ENCODE results near the gene APIP. TPM values are rescaled to one million over a fixed set of nuclear protein-coding genes. Genes with fewer than 3 reads are reported as not detected.

APIP gene
- total RNA-seq, 2 experiments from 2014 or later: 21.9 to 25.5 TPM

- Mint-ChIP-seq H3K36me3 (ENCODE audit: low read depth) (no peaks in the 10 kb centered on the region), H3K4me1 (no peaks in the 10 kb centered on the region), H3K9me3 (no peaks in the 10 kb centered on the region), H3K27ac (no peak overlapping the region), H3K4me3 (no peak overlapping the region), H3K27me3 (peaks cover 12% of the 10 kb centered on the region)
- no peak for DNase-seq
- ChIA-PET CTCF (no interaction called here), POLR2A (no interaction called here)
Observed at GRCh38 chr11:34866375-34866774, 49.8 kb downstream of the APIP start.

GRCh38 chr11:34865261-34865660, 50.9 kb downstream of the APIP start:
- Mint-ChIP-seq H3K27me3 (peaks cover 12% of the 10 kb centered on the region), H3K27ac (no peak overlapping the region), H3K4me1 (no peaks in the 10 kb centered on the region), H3K36me3 (ENCODE audit: low read depth) (no peaks in the 10 kb centered on the region), H3K4me3 (no peak overlapping the region), H3K9me3 (no peaks in the 10 kb centered on the region)
- DNase-seq: no peak
- ChIA-PET CTCF (no interaction called here), POLR2A (no interaction called here)

GRCh38 chr11:34864424-34864823, 51.8 kb downstream of the APIP start:
- ChIA-PET CTCF (no interaction called here), POLR2A (no interaction called here)
- Mint-ChIP-seq H3K4me1 (no peaks in the 10 kb centered on the region), H3K36me3 (ENCODE audit: low read depth) (no peaks in the 10 kb centered on the region), H3K4me3 (no peak overlapping the region), H3K27ac (no peak overlapping the region), H3K27me3 (peaks cover 12% of the 10 kb centered on the region), H3K9me3 (no peaks in the 10 kb centered on the region)
- no peak for DNase-seq

GRCh38 chr11:34863048-34863447, 53.1 kb downstream of the APIP start:
- Mint-ChIP-seq H3K4me1 (no peaks in the 10 kb centered on the region), H3K4me3 (no peak overlapping the region), H3K36me3 (ENCODE audit: low read depth) (no peaks in the 10 kb centered on the region), H3K27me3 (peaks cover 12% of the 10 kb centered on the region), H3K27ac (no peak overlapping the region), H3K9me3 (no peaks in the 10 kb centered on the region)
- DNase-seq: no peak
- ChIA-PET POLR2A (no interaction called here), CTCF (no interaction called here)

- H3K27ac Mint-ChIP-seq: no peak overlapping the region
- POLR2A ChIA-PET: no interaction called here
- H3K27me3 Mint-ChIP-seq: peaks cover 12% of the 10 kb centered on the region
- no peak for DNase-seq
- no peaks in the 10 kb centered on the region for H3K9me3 Mint-ChIP-seq
- H3K4me1 Mint-ChIP-seq: no peaks in the 10 kb centered on the region
- CTCF ChIA-PET: no interaction called here
- H3K36me3 Mint-ChIP-seq (ENCODE audit: low read depth): no peaks in the 10 kb centered on the region
- no peak overlapping the region for H3K4me3 Mint-ChIP-seq
Observed at GRCh38 chr11:34860518-34860917, 55.7 kb downstream of the APIP start.

- ChIA-PET CTCF (no interaction called here), POLR2A (no interaction called here)
- H3K4me1 Mint-ChIP-seq: no peaks in the 10 kb centered on the region
- H3K36me3 Mint-ChIP-seq (ENCODE audit: low read depth): no peaks in the 10 kb centered on the region
- no peak for DNase-seq
- no peak overlapping the region for H3K27ac Mint-ChIP-seq
- no peaks in the 10 kb centered on the region for H3K9me3 Mint-ChIP-seq
- H3K4me3 Mint-ChIP-seq: no peak overlapping the region
- peaks cover 12% of the 10 kb centered on the region for H3K27me3 Mint-ChIP-seq
Observed at GRCh38 chr11:34860034-34860433, 56.1 kb downstream of the APIP start.

- ChIA-PET CTCF (no interaction called here), POLR2A (no interaction called here)
- no peak overlapping the region for H3K27ac Mint-ChIP-seq
Observed at GRCh38 chr11:34859496-34859895, 56.7 kb downstream of the APIP start.

GRCh38 chr11:34857463-34857862, 58.7 kb downstream of the APIP start:
- Mint-ChIP-seq H3K36me3 (ENCODE audit: low read depth) (no peaks in the 10 kb centered on the region), H3K27me3 (peaks cover 8% of the 10 kb centered on the region), H3K4me3 (no peak overlapping the region), H3K27ac (no peak overlapping the region), H3K9me3 (no peaks in the 10 kb centered on the region), H3K4me1 (no peaks in the 10 kb centered on the region)
- ChIA-PET POLR2A (no interaction called here), CTCF (no interaction called here)
- no peak for DNase-seq

More at GRCh38 chr11:34859496-34859895, 56.7 kb downstream of the APIP start:
- H3K4me3 Mint-ChIP-seq: no peak overlapping the region
- no peak for DNase-seq
- H3K36me3 Mint-ChIP-seq (ENCODE audit: low read depth): no peaks in the 10 kb centered on the region
- H3K27me3 Mint-ChIP-seq: peaks cover 10% of the 10 kb centered on the region
- no peaks in the 10 kb centered on the region for H3K9me3 Mint-ChIP-seq
- no peaks in the 10 kb centered on the region for H3K4me1 Mint-ChIP-seq

- DNase-seq: no peak
- H3K27me3 Mint-ChIP-seq: peaks cover 17% of the 10 kb centered on the region
- no peak overlapping the region for H3K27ac Mint-ChIP-seq
- H3K36me3 Mint-ChIP-seq (ENCODE audit: low read depth): no peaks in the 10 kb centered on the region
- H3K4me1 Mint-ChIP-seq: no peaks in the 10 kb centered on the region
- no peaks in the 10 kb centered on the region for H3K9me3 Mint-ChIP-seq
- ChIA-PET CTCF (no interaction called here), POLR2A (no interaction called here)
- no peak overlapping the region for H3K4me3 Mint-ChIP-seq
Observed at GRCh38 chr11:34856251-34856650, 59.9 kb downstream of the APIP start.

- Mint-ChIP-seq H3K9me3 (no peaks in the 10 kb centered on the region), H3K36me3 (ENCODE audit: low read depth) (no peaks in the 10 kb centered on the region), H3K27me3 (peaks cover 18% of the 10 kb centered on the region), H3K27ac (no peak overlapping the region), H3K4me3 (no peak overlapping the region), H3K4me1 (no peaks in the 10 kb centered on the region)
- ChIA-PET POLR2A (no interaction called here), CTCF (no interaction called here)
- DNase-seq: no peak
Observed at GRCh38 chr11:34855754-34856095, 60.5 kb downstream of the APIP start.

GRCh38 chr11:34855021-34855753, 61.0 kb downstream of the APIP start:
- no peak overlapping the region for H3K4me3 Mint-ChIP-seq
- H3K4me1 Mint-ChIP-seq: no peaks in the 10 kb centered on the region
- CTCF ChIA-PET: no interaction called here
- peaks cover 21% of the 10 kb centered on the region for H3K27me3 Mint-ChIP-seq
- DNase-seq: no peak
- no peaks in the 10 kb centered on the region for H3K9me3 Mint-ChIP-seq
- no peak overlapping the region for H3K27ac Mint-ChIP-seq
- POLR2A ChIA-PET: no interaction called here
- H3K36me3 Mint-ChIP-seq (ENCODE audit: low read depth): no peaks in the 10 kb centered on the region

- no peak for DNase-seq
- POLR2A ChIA-PET: no interaction called here
- H3K4me1 Mint-ChIP-seq: no peaks in the 10 kb centered on the region
Observed at GRCh38 chr11:34851916-34852315, 64.3 kb downstream of the APIP start.

GRCh38 chr11:34850334-34850733, 65.8 kb downstream of the APIP start:
- H3K27me3 Mint-ChIP-seq: peaks cover 35% of the 10 kb centered on the region
- ChIA-PET CTCF (no interaction called here), POLR2A (no interaction called here)
- H3K27ac Mint-ChIP-seq: no peak overlapping the region
- no peaks in the 10 kb centered on the region for H3K36me3 Mint-ChIP-seq (ENCODE audit: low read depth)
- no peaks in the 10 kb centered on the region for H3K9me3 Mint-ChIP-seq
- no peaks in the 10 kb centered on the region for H3K4me1 Mint-ChIP-seq
- DNase-seq: no peak
- H3K4me3 Mint-ChIP-seq: no peak overlapping the region

More at GRCh38 chr11:34851916-34852315, 64.3 kb downstream of the APIP start:
- Mint-ChIP-seq H3K36me3 (ENCODE audit: low read depth) (no peaks in the 10 kb centered on the region), H3K27ac (no peak overlapping the region), H3K27me3 (peaks cover 30% of the 10 kb centered on the region), H3K9me3 (no peaks in the 10 kb centered on the region), H3K4me3 (no peak overlapping the region)
- CTCF ChIA-PET: no interaction called here

GRCh38 chr11:34846467-34846866, 69.7 kb downstream of the APIP start:
- no peaks in the 10 kb centered on the region for H3K9me3 Mint-ChIP-seq
- peaks cover 24% of the 10 kb centered on the region for H3K27me3 Mint-ChIP-seq
- no peak for DNase-seq
- no peaks in the 10 kb centered on the region for H3K36me3 Mint-ChIP-seq (ENCODE audit: low read depth)
- ChIA-PET POLR2A (no interaction called here), CTCF (no interaction called here)
- no peak overlapping the region for H3K27ac Mint-ChIP-seq
- H3K4me1 Mint-ChIP-seq: no peaks in the 10 kb centered on the region
- no peak overlapping the region for H3K4me3 Mint-ChIP-seq

All from activated CD4-positive, alpha-beta memory T cell treated with anti-CD3 and anti-CD28 coated beads, Interleukin-2, amount 10 ng/mL, durations not matched to agents 7 days and 5 days (primary cell).